HG02623 (cell line): ENCODE results near the gene SH2D1B.
"Not testable (repeated sequence)": the region's sequence is repeated elsewhere in the genome, so short reads cannot be mapped to it uniquely, and the experiment has no call there.

Experiments used
- ATAC-seq: cut with Tn5 transposase; IDR thresholded peaks from one replicate; pipeline ENCODE4 v1.9.1; 2021; ENCODE audit warnings: moderate library complexity; ENCODE audit not compliant: unreplicated experiment

SH2D1B gene

DNA sequence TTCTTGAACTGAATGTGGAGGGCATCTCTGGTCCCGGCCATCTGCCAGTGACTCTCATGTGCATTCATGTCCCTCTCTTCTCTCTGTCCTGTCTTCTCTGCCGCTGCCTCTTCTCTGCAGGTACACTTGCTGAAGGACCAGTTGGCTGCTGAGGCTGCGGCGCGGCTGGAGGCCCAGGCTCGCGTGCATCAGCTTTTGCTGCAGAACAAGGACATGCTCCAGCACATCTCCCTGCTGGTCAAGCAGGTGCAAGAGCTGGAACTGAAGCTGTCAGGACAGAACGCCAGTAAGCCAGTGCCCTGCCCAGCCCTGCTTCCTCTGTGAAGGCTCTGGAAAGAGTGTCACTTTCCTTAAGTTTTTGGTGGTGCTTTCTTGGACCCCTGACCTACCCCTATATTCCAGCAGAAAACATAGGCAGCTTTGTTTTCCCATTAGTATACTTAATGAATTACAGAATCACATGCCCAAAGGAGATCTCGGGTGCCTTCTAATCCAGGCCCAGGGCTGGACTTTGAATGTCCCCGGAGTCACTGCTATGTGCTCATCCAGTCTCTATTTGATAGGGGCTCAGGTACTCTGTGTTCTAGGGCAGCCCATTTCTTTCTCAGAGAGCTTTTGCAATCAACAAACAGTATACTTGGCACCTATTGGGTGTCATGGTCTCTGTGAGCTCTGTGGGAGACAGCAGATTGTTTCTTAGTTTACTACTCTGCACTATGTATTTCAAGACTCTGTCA lies 46.5 kb downstream of the SH2D1B start:
- ATAC-seq: no peak

DNA sequence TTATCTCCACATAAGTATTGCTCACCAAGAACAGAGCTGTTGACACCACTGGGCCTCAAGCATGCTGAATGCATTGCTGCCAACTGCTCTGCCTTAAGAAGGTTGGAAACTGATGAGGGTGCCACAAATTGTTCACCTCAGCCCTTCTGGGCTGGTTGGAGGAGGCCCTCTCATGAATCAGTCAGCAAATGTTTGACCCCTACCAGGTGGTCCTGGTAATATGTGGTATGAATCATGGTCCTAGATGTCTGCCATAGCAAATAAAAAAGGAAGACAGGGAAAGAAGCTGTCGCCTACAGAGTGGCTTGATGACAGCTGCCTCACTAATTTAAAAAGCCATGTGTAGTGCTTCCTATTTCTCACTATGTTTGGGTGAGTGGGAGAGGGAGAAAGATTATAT lies 47.4 kb downstream of the SH2D1B start:
- no peak for ATAC-seq

DNA sequence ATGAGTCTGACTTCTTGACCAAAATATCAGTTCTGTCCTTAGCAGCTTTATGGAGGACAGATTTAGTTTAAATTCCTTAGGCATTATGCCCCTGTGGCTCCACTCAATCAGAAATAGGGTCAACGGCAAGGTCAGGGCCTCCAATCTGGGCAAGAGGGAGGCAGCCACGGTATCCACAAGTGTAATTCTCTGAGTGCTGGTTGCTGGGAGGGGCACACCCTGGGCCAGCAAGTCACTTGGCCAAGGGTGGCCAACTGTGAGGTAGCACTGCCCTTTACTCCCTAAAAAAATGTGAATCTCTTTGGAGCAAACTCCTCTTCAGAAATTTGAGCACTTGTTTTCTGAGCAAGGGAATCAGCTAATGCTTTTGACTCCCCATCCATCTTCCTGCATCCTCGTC lies 48.1 kb downstream of the SH2D1B start:
- ATAC-seq: no peak

DNA sequence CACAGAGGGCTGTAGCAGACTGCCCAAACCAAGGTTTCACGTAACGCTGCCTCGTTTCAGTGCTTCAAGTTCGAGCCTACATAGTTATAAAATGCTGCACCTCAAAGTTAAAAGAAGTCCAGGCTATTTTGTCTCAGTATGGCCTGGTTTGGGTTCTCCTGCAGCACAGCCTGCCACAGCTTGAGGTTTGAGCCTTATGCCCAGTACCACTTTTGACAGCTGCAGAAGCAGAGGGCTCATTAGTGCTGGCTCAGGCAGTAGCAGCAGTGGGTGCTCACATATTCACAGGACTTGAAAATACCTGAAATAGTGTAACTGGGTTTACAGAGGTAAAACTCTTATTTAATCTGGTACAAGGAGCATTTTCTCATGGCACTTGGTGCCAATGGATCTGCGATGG lies 50.6 kb downstream of the SH2D1B start:
- ATAC-seq: peak; percentile 26

DNA sequence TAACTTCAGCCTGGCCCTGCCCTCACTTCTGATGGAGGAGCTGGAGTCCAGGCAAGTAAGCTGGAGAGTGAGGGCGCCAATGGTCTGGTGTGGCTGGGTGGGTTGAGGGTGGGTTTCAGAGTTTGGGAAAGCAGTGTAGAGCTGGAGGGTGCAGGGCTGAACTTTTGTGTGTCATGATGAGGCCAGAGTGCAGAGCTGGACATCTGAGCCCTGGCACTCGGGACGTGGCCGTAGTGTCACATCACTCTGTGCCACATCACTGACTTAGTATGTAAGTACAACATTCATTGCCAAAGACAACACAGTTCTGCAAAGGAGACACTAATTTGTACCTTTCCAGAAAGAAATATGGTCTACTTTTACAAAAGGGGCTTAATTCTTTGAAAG lies 51.1 kb downstream of the SH2D1B start:
- ATAC-seq: no peak

DNA sequence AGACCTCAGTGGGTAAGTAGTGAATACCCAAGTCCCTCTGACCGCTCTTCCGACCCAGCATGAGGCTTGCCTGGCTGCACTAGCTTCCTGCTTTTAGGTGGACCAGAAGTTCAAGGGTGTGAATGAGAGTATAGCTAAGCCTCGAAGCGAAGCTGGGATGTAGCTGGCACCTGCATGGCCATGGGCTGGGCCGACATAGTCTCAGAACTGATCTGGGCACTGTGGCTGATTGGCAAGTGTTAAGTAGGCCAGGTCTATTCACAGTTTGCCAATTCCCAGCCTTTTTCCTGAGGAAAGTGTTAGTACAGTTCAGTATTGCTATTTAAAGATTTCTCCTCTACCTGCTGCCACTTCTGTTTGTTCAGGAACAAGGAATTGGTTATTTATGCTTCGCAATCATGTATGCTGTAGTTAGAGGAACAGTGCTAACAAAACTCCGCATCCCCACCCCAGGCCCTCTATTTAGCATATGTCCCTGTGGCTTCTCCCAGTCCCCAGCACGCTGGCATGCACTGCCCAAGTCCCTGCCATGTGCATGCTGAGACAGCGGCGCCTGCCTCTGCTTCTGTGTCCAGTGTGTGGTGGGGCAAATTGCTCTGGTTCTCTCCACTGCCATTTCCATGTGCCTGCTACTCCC lies 51.6 kb downstream of the SH2D1B start:
- no peak for ATAC-seq

DNA sequence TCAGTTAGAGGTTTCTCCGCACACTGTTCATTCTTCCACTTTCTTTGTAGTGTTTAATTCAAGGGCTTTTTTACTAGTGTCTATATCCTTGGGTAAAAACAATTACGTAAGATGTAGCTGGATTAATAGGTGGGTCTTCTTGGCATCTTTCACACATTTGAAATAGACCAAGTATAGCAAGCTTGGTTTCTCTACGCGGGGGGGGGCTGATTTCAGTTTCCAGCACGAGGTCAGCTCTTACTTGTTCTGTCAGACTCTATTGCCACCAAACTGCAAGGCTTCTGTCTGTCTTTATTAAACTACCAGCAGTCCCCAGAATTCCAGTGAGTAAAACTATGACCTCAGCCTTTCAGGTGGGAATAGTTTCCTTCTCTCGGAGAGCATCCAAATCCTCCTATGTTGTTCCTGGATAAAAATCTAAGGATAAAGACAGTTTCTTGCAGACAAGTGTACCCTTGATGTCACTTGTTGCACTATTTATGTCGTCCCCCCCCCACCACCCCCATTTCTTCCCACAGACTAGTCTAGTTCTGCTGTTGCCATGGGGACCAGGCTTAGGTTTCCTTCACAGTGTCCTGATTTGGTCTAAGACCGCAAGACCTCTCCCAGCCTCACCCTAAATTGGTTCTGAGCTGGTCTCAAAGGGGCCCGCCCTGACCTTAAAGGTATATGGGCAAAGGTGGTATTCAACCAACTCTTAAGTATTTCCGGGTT lies 52.3 kb downstream of the SH2D1B start:
- no peak for ATAC-seq

- no peak for ATAC-seq
Observed at GRCh38 chr1:162358928-162359327, 53.0 kb downstream of the SH2D1B start.

DNA sequence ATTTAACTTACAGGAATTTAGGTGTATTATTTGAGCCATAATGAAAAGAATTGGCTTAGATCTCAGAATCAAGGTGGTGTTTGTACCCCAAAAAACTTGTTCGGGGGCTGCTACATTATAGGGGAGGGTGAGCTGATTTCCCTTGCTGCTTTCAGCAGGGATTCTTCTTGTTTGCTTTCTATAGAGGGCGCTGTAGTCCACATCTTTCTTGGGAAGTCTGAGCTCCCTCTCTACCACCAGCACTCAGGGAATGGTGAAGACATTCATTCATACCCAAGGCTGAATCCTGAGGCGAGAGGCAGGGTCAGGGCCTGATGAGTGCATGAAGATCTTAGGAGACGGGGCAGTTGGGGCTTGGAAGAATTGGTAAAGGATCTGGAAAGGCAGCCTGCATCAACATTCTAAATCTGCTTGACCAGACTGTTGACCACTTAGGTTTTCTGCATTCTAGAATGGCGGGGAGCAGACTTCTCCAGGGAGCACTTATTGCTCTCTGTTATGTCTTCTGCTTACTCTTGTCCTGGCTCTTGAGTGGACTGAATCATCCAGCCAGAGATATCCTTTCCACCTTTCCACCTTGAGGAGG lies 54.2 kb downstream of the SH2D1B start:
- no peak for ATAC-seq

- ATAC-seq: no peak
Observed at GRCh38 chr1:162353702-162354101, 58.2 kb downstream of the SH2D1B start.

- ATAC-seq: no peak
Observed at GRCh38 chr1:162353078-162353477, 58.9 kb downstream of the SH2D1B start.

DNA sequence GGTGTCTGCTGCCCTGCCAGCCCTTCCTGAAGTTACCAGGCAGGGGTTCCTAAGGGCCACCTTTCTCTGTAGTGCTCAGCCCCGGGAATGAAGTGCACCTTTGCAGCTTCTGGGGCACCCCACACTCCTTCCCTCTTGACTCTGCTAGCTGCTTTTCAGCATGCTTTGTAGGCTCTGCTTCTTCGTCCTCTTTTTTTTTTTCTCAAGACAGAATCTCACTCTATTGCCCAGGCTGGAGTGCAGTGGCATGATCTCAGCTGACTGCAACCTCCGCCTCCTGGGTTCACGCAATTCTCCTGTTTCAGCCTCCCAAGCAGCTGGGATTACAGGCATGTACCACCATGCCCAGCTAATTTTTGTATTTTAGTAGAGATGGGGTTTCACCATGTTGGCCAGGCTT lies 60.1 kb downstream of the SH2D1B start:
- ATAC-seq: not testable (repeated sequence)

GRCh38 chr1:162351246-162351842 lies 60.6 kb downstream of the SH2D1B start:
- ATAC-seq: no peak

- ATAC-seq: no peak
Observed at GRCh38 chr1:162349635-162350330, 62.2 kb downstream of the SH2D1B start.

DNA sequence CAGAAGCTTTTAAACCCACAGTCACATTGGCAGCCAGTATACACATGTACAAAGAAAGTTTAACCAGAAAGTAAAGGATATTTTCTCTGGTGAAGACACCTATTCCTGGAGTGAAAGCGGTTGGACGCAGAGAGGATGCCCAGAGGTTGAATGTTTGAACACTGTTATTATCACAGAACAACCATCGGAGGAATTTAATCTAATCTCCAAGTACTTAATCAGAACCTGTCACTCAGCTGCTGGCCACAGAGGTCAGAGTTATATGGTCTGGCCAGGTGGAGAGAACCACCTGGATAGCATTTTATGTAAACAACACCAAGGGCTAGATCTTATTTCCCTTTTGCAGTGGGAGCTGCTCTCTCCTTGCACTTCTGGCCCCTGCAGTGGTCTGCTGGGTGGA lies 64.7 kb downstream of the SH2D1B start:
- no peak for ATAC-seq
